ENCODE data around the gene EEFSEC. TPM values are rescaled to one million over a fixed set of nuclear protein-coding genes. Genes with fewer than 3 reads are reported as not detected.

EEFSEC gene
- total and polyA plus RNA-seq, 2 of the 4 experiments (the other 2 are of a cell fraction): 4.5 to 9.3 TPM

- H2BK15ac ChIP-seq (ENCODE audit: low read depth, low read length): no peak overlapping the region
- H3K79me1 ChIP-seq (ENCODE audit: low read depth in 1 of 2, low read length in 2 of 2): peaks cover 0 to 2% of the 10 kb centered on the region in 2 experiments; a peak in 2 of 4 replicates
- no peak overlapping the region for H2BK5ac ChIP-seq (ENCODE audit: low read depth, low read length, poor library complexity, severe bottlenecking)
- H4K8ac ChIP-seq (ENCODE audit: low read depth in 2 of 2, low read length in 2 of 2): no peak overlapping the region
- no peaks in the 10 kb centered on the region; the same call in 1 of the 2 replicates for H3K9me1 ChIP-seq (ENCODE audit: insufficient read depth, low read length)
- H3K9ac ChIP-seq (ENCODE audit: low read depth, low read length): no peak overlapping the region
- H2BK20ac ChIP-seq (ENCODE audit: low read depth, low read length): no peak overlapping the region
- H3K4me2 ChIP-seq (ENCODE audit: low read depth, low read length): no peak overlapping the region
- no peak overlapping the region for H3K23ac ChIP-seq (ENCODE audit: low read depth, low read length)
- no peak overlapping the region for H2BK120ac ChIP-seq (ENCODE audit: low read depth, low read length)
- no peak overlapping the region for H3K56ac ChIP-seq (ENCODE audit: extremely low read depth, insufficient read depth, low read length)
- TF ChIP-seq BHLHE40 (IDR thresholded peaks at IDR 0.05; ENCODE audit: low read depth, low read length) (no peak), CEBPB (IDR thresholded peaks at IDR 0.05; ENCODE audit: low read depth, low read length) (no peak), CTCF (conservative IDR thresholded peaks at IDR 0.05; ENCODE audit: low read depth, low read length) (no peak), SMC3 (IDR thresholded peaks at IDR 0.05; ENCODE audit: low read depth, low read length) (no peak), USF2 (IDR thresholded peaks at IDR 0.05; ENCODE audit: low read depth, low read length) (no peak)
- no peak overlapping the region for H4K5ac ChIP-seq (ENCODE audit: low read depth, low read length)
- H2AK5ac ChIP-seq (ENCODE audit: low read depth, low read length): no peak overlapping the region
- H3K18ac ChIP-seq (ENCODE audit: low read depth, low read length): no peak overlapping the region
- H3K9me3 ChIP-seq (ENCODE audit: control insufficient read depth, insufficient read depth, low read length): no peaks in the 10 kb centered on the region
- no peak overlapping the region for H2AFZ ChIP-seq (replicated peaks; ENCODE audit: low read length, poor library complexity)
- in situ Hi-C loops (cut with MboI; ENCODE audit: low sequenced_read_pairs) (no loop called here), dilution Hi-C loops (cut with HindIII; ENCODE audit: low sequenced_read_pairs, unreplicated experiment) (no loop called here), intact Hi-C loops (cut with micrococcal nuclease) (no loop called here)
- WGBS, 2 experiments (ENCODE audit: extremely low coverage in 2 of 2, insufficient read length in 1 of 2): 100% methylated on average over 1 of the region's 6 CpGs; no CpG with 5 or more reads in 1 of the 2 experiments
- no peak overlapping the region for H2AK9ac ChIP-seq (replicated peaks; ENCODE audit: low read depth, low read length, poor library complexity)
- no TSS peak for BruUV-seq (replicated peaks)
- H3K4me1 ChIP-seq (ENCODE audit: control insufficient read depth, insufficient read depth, low read length): no peaks in the 10 kb centered on the region; the same call in 1 of the 2 replicates
- H3K36me3 ChIP-seq (ENCODE audit: control insufficient read depth, insufficient read depth, low read length): peaks cover 2% of the 10 kb centered on the region
- POLR2A ChIA-PET (ENCODE audit: unreplicated experiment): no interaction called here
- H3K27me3 ChIP-seq (ENCODE audit: control insufficient read depth, insufficient read depth, low read length): no peaks in the 10 kb centered on the region
- DNase-seq: no peak
- no peak overlapping the region for H3K4me3 ChIP-seq (ENCODE audit: insufficient read depth, low read depth, low read length)
- ATAC-seq (ENCODE audit: low read depth): no peak
- H3K4ac ChIP-seq (ENCODE audit: low read depth, low read length): no peak overlapping the region
- H3K14ac ChIP-seq (replicated peaks; ENCODE audit: low read depth, low read length): no peak overlapping the region
- no peaks in the 10 kb centered on the region for H4K20me1 ChIP-seq (ENCODE audit: insufficient read depth, low read length)
- H4K91ac ChIP-seq (ENCODE audit: insufficient read depth, low read depth, low read length): no peak overlapping the region
- H3K27ac ChIP-seq (ENCODE audit: insufficient read depth, low read length): no peak overlapping the region
- CTCF ChIA-PET: no interaction called here
Observed at GRCh38 chr3:128247666-128248409, 94.6 kb downstream of the EEFSEC start.
